ENCODE results near the gene MPST.
"Not testable (repeated sequence)": the region's sequence is repeated elsewhere in the genome, so short reads cannot be mapped to it uniquely, and the experiment has no call there.

The MPST gene
- 4.8 to 11.5 reads per million in 2 experiments for total RNA-seq

DNA sequence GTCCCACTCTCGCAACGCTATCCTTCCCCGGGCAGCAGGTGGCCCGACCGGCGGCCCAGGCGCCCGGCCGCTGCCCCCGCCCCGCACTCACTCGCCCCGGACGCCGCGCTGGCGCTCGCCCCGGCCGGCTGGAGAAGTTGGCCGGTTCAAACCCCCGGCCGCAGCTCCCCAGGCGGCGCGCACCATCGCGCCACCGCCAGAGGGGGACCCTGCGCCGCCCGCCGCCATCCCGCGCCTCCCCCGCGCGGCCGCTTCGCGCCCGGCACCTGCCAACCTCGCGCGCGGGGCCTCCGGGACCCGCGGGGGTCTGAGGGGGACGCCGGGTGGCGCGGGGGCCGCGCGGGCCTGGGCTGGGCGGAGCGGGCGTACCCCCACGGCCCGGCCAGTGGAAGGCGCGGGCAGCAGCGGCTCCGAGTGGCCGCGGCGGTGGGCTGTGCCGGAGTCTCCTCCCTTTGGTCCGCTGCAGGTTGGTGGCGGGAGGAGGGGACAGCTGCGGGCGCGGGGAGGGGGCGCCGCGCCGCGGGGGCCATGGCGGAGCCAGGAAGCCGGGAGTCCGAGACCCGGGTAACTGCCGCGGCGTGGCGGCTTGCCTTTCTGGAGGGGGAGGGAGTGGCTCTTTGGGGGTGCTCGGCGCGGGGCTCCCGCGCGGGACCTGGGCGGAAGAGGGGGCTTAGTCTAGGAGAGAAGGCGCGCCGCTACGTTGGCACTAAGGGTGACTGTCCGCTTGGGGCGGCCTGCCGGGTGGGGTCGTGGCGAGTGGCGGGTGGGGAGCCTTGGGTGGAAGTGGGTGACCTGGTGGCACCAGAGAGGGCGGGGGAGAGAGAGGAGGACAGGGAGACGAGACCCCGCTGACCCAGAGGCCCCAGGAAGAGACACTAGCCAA lies at the start of gene MPST, which contains the start of gene TST:
MPST (plus strand) TSS at position 434 of the 883 bp plus-strand sequence; CDS start at position 529, 95 bp downstream.
TST (minus strand) TSS at position 139 of the 883 bp plus-strand sequence. CDS start 715 bp downstream, outside the sequence.
- no peak for DNase-seq (ENCODE audit: low read depth)

DNA sequence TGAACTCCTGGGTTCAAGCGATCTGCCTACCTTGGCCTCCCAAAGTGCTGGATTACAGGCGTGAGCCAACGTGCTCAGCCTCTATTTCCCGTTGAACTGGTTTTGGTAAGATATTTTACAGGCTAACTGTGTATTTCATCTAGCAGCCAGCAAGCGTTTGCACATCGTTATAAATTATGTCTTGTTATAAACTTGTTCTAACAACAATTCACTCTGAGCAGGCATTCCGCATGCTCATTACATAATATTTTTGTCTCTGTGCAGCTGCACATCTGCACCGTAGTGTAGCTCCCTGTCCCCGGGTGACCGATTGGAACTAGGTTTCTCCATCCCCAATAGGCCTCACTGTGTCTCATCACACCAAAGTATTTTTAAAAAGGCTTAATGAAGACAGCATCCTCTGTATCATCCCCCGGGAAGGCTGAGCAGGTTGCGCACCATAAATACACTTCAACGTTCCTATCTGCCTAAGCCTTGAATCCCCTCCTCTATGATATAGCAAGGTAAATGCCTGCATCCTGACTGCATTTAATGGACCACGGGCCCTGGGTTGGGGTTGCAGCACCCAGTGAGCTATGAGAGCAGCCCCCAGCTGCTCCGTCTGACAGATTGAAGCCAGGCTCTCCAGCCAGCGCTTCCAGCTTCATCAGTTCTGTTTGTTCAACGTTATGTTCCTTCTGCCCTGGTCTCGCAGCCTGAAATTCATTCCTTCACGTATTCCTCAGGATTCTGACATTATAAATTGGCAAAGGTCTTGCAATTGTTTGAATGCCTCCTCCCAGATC lies 48.0 kb upstream of the MPST start:
- DNase-seq (ENCODE audit: low read depth): no peak

GRCh38 chr22:36976606-36977005 lies 42.9 kb upstream of the MPST start:
- no peak for DNase-seq (ENCODE audit: low read depth)

DNA sequence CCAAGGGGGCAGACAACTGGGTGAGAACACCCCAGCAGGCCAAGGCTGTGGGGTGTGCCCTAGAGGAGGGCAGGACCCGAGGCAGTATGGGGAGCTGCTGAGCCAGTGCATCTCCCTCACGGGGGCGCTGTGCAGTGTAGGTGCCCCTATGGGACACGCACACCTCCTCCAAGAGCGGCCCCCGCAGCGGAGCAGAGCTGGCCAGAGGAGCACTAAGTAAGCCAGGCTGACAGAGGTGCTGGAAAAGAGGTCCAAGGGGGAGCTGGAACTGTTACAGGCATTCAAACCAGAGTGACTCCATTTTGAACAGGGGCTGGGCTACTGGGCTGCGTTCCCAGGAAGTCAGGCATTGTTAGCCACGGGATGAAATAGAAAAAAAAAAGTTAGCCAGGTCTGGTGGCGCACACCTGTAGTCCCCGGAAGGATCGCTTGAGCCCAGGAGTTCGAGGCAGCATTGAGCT lies 42.1 kb upstream of the MPST start:
- DNase-seq (ENCODE audit: low read depth): peak; percentile 70

DNA sequence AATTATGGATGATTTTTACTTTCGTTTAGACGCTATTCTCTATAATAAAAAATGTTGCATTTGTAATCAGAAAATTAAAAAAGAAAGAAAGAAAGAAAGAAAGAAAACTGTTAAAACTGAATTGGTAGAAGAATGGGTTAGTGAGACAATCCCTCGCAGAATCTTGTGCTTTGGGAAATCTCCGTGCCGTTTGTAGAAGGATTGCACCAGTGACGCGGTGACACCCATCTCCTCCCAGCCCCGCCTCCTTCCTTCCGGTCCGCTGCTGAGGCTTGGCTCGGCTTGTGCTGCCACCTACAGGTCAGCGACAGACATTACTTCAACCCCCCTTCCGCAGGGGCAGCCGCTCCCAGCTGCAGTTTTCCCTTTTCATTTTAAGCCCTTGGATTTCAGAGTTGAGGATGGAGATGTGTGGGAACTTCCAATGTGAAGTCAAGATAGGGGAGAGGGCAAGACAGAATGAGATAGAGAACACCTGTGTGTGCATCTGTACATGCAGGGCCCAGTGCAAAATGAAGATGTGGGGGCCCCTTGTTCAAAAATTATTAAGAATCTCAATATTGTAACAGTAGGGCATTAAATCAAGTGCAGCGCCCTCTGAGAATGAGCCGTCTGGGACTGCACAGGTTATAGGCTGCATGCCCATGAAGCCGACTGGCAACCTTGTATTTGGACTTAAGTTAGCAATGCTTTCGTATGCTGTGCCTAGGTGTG lies 41.4 kb upstream of the MPST start:
- peak; percentile 88 for DNase-seq (ENCODE audit: low read depth)

GRCh38 chr22:36979016-36979910 lies 40.3 kb upstream of the MPST start:
- no peak for DNase-seq (ENCODE audit: low read depth)

DNA sequence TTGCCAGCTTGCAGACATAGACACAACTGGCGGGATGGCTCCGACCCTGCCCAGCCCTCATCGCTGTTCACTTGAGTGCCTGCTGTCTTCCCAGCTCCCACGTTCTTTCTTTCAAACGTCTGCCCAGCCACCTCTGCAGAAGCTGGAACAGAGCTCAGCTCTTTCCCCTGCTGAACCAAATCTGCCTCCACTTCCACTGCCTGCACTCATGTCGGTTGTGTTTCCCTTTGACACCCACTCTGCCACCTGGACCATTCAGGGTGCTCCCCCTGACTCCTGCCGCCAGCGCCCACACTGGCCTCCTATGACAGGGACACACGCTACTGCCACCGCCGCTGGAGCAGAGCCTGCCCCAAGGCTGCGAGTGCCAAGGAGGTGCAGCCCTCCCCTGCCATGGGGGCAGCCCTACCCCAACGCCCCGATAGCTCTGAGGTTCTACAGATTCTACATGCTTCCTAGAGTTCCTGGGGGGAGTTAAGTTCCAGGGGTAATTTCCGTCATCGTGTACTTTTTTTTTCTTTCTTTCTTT lies 38.2 kb upstream of the MPST start:
- no peak for DNase-seq (ENCODE audit: low read depth)

DNA sequence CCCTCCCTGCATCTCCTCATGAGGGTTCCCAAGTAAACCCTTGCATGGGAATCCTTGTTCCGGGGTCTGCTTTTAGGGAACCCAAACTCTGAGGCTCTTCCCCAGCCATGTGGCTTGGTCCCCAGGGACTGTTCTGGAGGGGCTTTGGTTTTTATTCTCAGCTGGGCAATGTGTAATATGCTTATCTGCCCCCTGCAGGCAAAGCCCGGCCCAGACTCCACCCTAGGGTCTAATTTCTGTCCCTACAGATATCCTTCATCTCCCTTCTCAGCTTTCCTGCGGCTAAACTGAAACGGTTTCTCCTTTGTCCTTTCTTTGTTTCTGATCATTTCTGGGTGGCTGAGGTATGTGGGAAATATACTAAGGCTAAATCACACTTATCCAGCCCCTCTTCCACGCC lies 37.4 kb upstream of the MPST start:
- no peak for DNase-seq (ENCODE audit: low read depth)

DNA sequence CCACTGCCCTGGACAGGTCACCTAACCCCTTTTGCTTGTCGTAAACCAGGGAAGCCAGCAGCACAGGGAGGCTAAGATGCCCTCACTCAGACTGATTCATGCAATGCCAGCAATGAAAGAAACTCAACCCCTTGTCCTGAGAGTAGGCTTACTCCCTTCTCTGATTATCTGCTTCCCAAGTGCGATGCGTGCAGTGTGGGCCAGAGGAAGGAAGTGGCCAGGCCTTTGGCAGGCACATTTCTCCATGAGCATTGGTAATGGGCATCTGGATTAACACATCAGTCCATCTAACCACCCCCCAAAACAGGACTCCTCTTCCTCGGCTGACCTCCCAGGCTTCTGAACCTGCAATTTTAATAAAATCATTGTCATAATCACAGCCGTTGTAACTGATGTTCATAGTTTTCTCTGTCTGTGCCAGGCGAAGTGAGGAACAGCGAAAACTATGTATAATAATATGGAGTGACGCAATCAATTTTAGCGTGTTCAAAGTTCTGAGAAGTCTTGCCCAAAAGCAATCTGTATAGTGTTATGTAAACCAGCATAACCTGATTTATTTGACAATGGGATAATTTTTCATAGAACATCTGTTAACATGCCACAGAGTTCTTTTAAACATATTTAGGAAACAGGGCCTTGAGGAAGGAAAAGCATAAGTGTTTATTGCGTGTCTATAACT lies 34.2 kb upstream of the MPST start:
- no peak for DNase-seq (ENCODE audit: low read depth)

DNA sequence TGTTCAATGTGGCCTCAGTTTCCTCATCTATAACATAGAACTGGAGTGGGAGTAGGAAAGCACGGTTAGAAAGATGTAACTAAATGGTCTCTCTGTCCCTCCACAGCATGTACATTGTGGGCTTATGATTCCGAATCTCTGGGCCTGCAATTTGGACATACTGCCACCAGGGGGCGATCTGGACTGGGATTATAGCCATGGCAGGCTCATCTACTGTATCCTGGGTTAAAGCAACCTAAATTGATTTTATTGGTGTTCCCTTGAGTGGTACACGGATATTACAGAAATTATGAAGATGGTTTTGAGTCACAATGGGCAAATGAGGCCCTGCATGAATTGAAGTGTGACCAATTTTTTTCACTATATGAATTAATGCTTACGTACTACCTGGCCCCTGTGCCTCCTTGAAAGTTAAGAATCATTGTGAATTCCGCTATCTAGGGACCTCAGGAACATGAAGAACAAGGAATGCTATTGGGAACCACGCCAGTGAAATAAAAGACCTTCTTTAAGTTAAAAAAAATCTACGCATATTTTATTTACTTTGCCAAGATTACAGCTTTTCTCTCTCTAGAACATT lies 33.2 kb upstream of the MPST start:
- no peak for DNase-seq (ENCODE audit: low read depth)

GRCh38 chr22:36988075-36988832 lies 31.3 kb upstream of the MPST start:
- DNase-seq (ENCODE audit: low read depth): no peak

GRCh38 chr22:36989012-36989411 lies 30.5 kb upstream of the MPST start:
- DNase-seq (ENCODE audit: low read depth): not testable (repeated sequence)

DNA sequence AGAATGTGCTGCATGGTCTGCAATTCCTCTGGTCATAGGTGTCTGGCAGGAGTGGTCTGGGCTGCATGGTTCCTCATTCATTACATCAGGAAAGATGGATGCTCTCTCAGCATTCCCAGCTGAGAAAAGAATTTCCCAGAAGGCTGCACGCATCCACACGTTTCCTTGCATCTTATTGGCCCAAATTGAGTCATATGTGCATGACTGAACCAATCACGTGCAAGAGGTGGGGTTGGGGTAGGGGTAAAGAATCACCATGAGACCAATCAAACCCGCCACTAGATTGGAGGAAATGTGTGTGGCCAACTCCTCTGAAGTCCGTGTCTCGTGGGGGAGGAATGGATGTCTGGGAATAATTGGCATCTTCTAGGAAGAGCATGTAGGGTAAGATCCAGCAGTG lies 29.1 kb upstream of the MPST start:
- DNase-seq (ENCODE audit: low read depth): no peak

GRCh38 chr22:36991206-36991605 lies 28.3 kb upstream of the MPST start:
- DNase-seq (ENCODE audit: low read depth): no peak

- no peak for DNase-seq (ENCODE audit: low read depth)
These were observed 21.8 kb upstream of the MPST start for GRCh38 chr22:36997746-36998145.

GRCh38 chr22:36998620-36999351 lies 20.8 kb upstream of the MPST start:
- DNase-seq (ENCODE audit: low read depth): no peak

- DNase-seq (ENCODE audit: low read depth): no peak
These were observed 20.1 kb upstream of the MPST start for GRCh38 chr22:36999463-36999862.

Data from T follicular helper cell (primary cell).